Ishikawa (cell line): Measurements from ENCODE around the gene SPATC1L.

Source experiments
- CEBPB ChIP-seq: IDR thresholded peaks from 2 replicates; pipeline ENCODE4 v1.6.1; 2012
- CREB1 ChIP-seq: IDR thresholded peaks from 2 replicates; pipeline ENCODE4 v1.6.1; 2012; ENCODE audit warnings: low read depth
- EGR1 ChIP-seq: IDR thresholded peaks from 2 replicates; pipeline ENCODE4 v1.6.1; 2012
- EP300 ChIP-seq: IDR thresholded peaks from 2 replicates; pipeline ENCODE4 v1.6.1; 2012; ENCODE audit warnings: borderline replicate concordance
- FOXM1 ChIP-seq: IDR thresholded peaks from 2 replicates; pipeline ENCODE4 v1.6.1; 2012; ENCODE audit warnings: low read depth, borderline replicate concordance
- NFIC ChIP-seq: IDR thresholded peaks from 2 replicates; pipeline ENCODE4 v1.6.1; 2012
- RAD21 ChIP-seq: IDR thresholded peaks from 2 replicates; pipeline ENCODE4 v1.6.1; 2012; ENCODE audit warnings: low read depth
- REST ChIP-seq: IDR thresholded peaks from 2 replicates; pipeline ENCODE4 v1.6.1; 2012; ENCODE audit warnings: low read depth, mild to moderate bottlenecking
- TAF1 ChIP-seq: IDR thresholded peaks from 2 replicates; pipeline ENCODE4 v1.6.1; 2012; ENCODE audit warnings: low read depth, mild to moderate bottlenecking
- TCF12 ChIP-seq: IDR thresholded peaks from 2 replicates; pipeline ENCODE4 v1.6.1; 2012; ENCODE audit warnings: low read depth
- TEAD4 ChIP-seq: IDR thresholded peaks from 2 replicates; pipeline ENCODE4 v1.6.1; 2012
- USF1 ChIP-seq: IDR thresholded peaks from 2 replicates; pipeline ENCODE4 v1.6.1; 2012
- YY1 ChIP-seq: IDR thresholded peaks from 2 replicates; pipeline ENCODE4 v1.6.1; 2012; ENCODE audit warnings: low read depth
- ZBTB7A ChIP-seq: IDR thresholded peaks from 2 replicates; pipeline ENCODE4 v1.6.1; 2012; ENCODE audit warnings: low read depth
- TF ChIP-seq, protein P1 (sequence below): IDR thresholded peaks from 2 replicates; pipeline ENCODE4 v1.6.1; 2012

The SPATC1L gene

GRCh38 chr21:46153247-46154154 is 30.8 kb downstream of the SPATC1L start:
- TF ChIP-seq TEAD4, result 0 out of 2 replicates have a peak, but pooled peaks have one; percentile 9
- no peak for TF ChIP-seq TCF12
- TF ChIP-seq EGR1, result no peak
- TF ChIP-seq RAD21, result peak; percentile 62
- no peak for TF ChIP-seq CEBPB
- no peak for TF ChIP-seq TAF1
- 0 out of 2 replicates have a peak, but pooled peaks have one; percentile 78 for TF ChIP-seq ZBTB7A
- TF ChIP-seq, protein P1, sequence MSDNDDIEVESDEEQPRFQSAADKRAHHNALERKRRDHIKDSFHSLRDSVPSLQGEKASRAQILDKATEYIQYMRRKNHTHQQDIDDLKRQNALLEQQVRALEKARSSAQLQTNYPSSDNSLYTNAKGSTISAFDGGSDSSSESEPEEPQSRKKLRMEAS, result no peak
- TF ChIP-seq CREB1, result no peak
- no peak for TF ChIP-seq EP300

- TF ChIP-seq ZBTB7A (no peak), YY1 (no peak), RAD21 (no peak), EP300 (no peak), TAF1 (no peak), TEAD4 (no peak), FOXM1 (no peak), REST (no peak), CREB1 (no peak), EGR1 (no peak), NFIC (no peak), CEBPB (no peak), TCF12 (no peak), USF1 (no peak)
- TF ChIP-seq, protein P1, result no peak
Observed at GRCh38 chr21:46152927-46153246, 31.4 kb downstream of the SPATC1L start.

DNA sequence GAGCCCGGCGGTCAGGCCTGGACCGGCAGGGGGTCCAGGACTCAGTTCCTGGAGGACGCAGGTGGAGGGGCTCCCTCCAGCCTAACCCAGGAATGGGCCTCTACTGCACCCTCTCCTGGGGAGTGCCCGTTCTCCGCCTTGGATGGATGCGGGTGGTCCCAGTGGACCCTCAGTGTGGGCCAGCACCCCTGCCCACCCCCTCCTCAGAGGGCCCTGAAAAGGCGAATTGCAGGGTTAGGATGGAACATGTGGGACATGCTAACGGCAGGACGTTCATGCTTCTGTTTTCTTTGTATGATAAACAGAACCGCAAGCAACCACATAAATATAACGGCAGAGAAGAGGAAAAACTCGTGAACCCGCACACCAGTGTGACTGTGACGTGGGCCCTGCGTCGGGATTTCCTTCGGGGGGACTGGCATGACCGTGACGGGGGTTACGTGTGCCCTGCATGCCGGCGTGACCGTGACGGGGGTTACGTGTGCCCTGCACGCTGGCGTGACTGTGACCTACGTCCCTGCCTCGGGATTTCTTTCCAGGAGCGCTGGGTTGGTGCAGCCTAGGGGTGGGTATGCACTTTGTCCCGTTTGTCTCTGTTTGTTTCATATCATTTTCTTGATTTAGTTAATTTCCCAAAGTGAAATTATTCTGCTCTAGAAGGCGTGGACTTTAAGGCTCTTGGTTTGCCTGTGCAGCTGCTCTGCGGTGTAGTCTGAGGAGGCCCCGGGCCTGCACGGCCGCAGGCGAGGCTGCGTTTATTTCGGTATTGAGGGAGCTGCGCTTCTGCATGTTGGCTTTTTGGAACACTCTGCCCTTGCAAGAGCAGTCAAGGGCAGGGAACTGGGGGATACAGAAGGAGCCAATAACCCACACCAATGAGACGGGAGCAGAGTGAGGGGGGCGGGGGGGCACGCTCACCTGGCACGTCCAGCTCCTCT is 32.0 kb downstream of the SPATC1L start:
- TF ChIP-seq ZBTB7A, result 0 out of 2 replicates have a peak, but pooled peaks have one; percentile 27
- no peak for TF ChIP-seq REST

GRCh38 chr21:46151261-46151988 is 32.8 kb downstream of the SPATC1L start:
- TF ChIP-seq EP300 (no peak), ZBTB7A (0 out of 2 replicates have a peak, but pooled peaks have one; percentile 34)

DNA sequence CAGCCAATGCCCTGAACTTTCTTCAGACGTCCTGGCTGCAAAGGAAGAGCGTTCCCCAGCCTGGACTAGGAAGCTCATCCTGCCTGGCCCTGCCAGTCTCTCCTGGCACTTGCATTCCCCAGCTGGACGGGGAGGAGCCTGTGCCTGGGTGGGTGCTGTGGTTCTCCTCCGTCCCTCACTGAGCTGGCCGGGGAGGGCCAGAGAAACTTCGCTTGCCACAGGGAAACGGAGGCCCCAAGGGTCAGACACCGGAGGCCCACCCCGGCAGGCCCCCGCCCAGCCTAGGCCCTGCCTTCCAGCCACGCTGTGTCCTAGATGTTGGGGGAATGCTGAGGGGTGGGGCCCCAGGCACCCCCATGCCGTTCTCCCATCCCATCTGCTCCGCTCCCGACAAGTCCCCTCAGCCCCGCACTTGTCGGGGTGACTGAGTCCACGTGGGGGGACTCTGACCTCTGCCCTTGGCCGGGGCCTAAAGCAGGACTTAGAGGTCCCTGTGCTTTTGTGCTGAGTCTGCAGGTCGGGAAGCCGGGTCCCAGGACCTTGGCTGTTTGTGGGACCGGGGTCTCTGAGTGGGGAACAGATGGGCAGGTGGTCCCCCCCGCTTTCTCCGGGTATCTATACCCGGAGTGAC is 33.7 kb downstream of the SPATC1L start:
- TF ChIP-seq EGR1 (no peak), RAD21 (no peak), REST (no peak), USF1 (no peak)
- TF ChIP-seq, protein P1, result no peak
